GM18907 (cell line): ENCODE measurements around the gene NRROS.
A peak's percentile ranks its signal among the peaks of the same experiment; 100 is the strongest.

Experiments used
- ATAC-seq: cut with Tn5 transposase; IDR thresholded peaks from one replicate; pipeline ENCODE4 v1.9.1; 2021; ENCODE audit warnings: mild to moderate bottlenecking, moderate library complexity; ENCODE audit not compliant: unreplicated experiment

NRROS gene

GRCh38 chr3:196677353-196677752 lies 37.9 kb downstream of the NRROS start:
- ATAC-seq, result no peak

DNA sequence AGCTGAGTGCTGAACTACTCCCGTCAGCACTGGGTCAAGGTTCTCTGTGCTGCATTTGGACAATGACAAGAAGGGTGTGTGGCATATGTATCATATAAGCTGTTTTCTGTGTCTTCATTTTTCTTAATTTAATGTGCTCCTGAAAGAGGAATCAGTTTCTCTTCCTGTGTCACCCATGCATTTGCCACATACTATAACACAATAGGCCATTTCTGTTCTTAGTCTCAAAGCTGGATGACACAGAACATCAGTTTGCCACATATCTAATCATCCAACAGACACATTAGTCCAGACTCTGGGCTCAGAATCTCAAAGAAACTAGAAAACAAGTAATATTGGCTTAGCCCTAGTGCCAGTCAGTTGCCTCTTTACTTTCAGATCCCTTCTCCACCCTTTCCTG lies 38.4 kb downstream of the NRROS start:
- no peak for ATAC-seq

DNA sequence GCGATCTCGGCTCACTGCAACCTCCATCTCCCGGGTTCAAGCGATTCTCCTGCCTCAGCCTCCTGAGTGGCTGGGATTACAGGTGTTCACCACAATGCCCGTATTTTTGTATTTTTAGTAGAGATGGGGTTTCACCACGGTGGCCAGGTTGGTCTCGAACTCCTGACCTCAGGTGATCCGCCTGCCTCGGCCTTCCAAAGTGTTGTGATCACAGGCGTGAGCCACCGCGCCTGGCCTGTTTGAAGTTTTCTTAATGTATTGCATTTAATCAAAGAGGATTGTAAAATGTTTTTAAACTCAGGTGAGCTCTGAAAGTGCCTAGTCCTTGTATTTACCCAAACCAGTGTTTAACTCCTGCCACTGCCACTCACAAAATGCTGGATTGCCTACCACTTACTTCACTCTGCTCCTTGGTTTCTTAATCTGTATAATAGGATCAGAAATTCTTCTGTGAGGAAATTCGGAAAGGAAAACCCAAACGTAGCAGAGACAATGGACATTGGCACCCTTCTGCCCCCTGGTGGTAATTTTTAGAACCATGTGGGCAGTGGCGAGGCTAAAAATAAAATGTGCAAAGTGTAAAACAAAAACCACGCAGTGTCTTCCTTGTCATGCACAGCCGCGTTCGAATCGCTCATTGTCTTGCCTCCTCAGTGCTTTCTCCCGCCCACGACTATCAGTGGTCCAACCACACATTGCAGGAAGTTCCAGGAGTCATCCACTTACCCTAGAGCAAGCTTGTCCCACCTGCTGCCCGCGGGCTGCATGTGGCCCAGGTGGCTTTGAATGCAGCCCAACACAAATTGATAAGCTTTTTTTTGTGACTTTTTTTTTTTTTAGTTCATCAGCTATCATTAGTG lies 45.3 kb downstream of the NRROS start:
- ATAC-seq, result peak; percentile 79

DNA sequence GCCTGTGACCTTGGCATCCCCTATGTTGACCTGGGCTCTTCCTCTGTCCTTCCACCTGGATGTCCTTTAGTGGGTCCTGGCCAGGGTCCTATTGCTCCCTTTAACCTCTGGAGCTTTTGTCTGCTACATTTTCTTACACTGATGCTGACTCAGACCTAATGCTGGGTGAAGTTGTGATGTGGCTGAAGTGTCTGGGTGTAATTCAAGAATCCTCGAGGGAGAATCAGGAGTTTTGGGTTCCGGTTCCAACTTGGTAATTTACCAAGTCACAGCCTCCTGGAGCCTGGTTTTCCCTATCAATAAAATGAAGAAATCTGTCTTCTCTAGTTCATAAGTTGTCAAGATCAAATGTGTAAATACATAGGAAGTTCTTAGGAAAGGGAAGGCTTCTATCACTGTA lies 46.9 kb downstream of the NRROS start:
- no peak for ATAC-seq

GRCh38 chr3:196688349-196688748 lies 48.9 kb downstream of the NRROS start:
- ATAC-seq, result no peak

GRCh38 chr3:196689941-196690660 lies 50.6 kb downstream of the NRROS start:
- ATAC-seq, result no peak

- no peak for ATAC-seq
Observed at GRCh38 chr3:196691386-196691785, 51.9 kb downstream of the NRROS start.

- no peak for ATAC-seq
Observed at GRCh38 chr3:196694202-196694638, 54.7 kb downstream of the NRROS start.

DNA sequence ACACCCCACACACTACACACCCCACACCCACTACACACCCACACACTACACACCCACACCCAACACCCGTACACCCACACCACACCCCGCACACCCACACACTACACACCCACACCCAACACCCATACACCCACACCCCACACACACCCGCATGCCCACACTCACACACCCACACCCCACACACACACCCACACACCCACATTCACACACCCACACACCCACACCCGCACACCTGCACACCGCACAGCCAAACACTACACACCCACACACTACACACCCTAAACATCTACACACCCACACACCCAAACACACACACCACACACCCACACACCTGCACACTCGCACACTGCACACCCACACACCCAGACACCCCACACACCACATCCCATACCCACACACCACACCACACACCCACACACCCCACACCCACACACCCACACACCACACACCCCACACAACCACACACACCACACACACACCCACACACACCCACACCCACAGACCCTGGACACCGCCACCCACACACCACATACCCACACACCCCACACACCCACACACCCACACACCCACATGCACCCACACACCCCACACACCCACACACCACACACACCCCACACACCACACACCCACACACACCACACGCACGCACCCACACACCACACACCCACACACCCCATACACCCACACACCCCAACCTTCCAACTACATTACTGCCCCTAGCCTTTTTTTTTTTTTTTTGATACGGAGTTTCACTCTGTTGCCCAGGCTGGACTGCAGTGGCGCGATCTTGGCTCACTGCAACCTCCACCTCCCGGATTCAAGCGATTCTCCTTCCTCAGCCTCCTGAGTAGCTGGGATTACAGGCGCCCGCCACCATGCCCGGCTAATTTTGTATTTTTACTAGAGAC lies 55.7 kb downstream of the NRROS start:
- ATAC-seq, result no peak

GRCh38 chr3:196695849-196696226 lies 56.3 kb downstream of the NRROS start:
- ATAC-seq, result no peak

GRCh38 chr3:196697270-196697669 lies 57.8 kb downstream of the NRROS start:
- ATAC-seq, result no peak

DNA sequence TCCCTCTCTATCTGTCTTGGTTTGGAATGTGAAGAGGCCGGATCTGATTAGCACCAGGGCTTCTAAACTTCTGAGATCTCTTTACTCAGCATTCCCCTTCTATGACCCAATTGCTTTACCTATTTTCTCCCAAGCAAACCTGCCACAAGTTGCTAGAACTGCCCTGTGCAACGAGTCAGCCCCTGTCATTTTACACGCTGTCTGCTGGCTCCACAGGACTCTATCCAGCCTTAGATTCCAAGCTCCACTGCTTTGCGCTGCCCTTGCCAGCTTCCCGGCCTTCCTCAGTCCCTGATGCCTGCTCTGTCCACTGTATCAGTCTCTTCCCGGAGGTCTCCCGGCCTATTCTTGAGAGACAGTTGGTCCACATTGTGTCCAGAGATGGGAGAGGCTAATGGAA lies 60.3 kb downstream of the NRROS start:
- no peak for ATAC-seq

GRCh38 chr3:196700801-196701200 lies 61.3 kb downstream of the NRROS start:
- ATAC-seq, result no peak

DNA sequence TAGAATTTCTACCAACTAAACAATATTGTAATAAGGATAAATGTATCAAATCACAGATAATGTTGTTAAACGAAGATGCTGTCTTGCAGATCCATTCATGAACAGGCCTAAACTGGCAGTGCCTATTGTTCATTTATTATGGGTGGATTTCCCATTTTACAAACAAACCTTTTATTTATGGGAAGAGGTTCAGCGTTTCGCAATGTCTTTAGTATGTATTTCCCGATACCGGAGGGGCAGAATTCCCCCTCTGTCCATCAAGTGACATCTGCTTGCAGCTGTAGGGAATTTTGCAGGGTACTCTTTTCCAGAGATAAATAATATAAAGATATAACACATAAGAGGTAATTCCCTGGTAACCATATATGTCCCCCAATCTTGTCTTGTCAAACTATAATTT lies 66.8 kb downstream of the NRROS start:
- ATAC-seq, result no peak

DNA sequence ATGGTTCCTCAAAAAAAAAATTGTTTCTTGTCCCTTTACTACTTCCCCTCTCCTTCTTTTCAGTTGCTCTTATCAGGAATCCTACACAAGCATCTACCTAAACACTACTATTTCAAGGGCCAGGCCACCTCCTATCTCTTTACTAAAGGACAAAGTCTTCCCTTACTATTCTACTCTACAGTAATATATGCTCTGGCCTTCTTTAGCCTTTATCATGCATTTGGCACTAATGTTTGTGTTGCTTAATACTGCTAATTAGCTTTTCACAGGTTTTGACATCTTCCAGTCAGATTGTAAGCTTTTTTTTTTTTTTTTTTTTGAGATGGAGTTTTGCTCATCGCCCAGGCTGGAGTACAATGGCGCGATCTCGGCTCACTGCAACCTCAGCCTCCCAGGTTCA lies 67.2 kb downstream of the NRROS start:
- no peak for ATAC-seq

DNA sequence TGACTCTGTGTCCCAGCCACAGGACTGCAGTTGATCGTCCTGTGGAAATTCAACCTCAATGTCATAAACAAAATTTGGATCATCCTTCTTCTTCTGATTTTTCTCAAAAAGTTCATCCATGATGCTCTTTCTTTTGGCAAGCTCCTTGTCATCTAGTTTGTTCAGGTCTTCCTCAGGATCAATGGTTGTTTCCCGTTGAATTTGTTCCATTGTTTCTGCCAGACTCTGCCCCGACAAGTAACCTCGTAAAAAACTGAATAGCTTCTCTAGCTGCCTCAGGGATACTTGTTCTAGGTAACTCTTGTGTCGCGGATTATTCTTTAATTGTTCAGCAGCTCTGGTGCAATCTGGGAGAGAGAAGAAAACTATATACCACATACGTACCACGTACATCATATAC lies 68.1 kb downstream of the NRROS start:
- no peak for ATAC-seq

- no peak for ATAC-seq
Observed at GRCh38 chr3:196708467-196708866, 69.0 kb downstream of the NRROS start.
